HG02588 (cell line): Measurements from ENCODE around the gene NEK11.

Source experiments
- ATAC-seq: cut with Tn5 transposase; IDR thresholded peaks from one replicate; pipeline ENCODE4 v1.9.1; 2021; ENCODE audit warnings: mild to moderate bottlenecking, moderate library complexity; ENCODE audit not compliant: unreplicated experiment

NEK11 gene

DNA sequence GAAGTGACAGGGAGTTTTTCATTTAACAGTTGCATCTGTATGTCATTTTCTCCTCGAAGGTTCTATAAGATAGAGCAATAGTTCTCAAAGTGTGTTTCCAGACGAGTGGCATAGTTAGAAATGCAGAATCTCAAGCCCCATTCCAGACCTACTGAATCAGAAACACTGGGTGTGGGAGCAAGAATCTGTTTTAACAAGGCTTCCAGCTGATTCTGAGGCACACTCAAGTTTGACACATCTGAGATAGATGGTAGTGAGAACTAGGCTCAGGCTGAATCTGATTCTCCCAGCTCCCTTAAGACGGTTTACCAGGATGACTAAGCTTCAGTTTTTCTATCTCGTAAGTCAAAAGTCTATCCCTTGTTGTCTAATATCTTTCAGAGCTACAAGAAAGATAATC is 195.1 kb downstream of the NEK11 start:
- ATAC-seq = no peak

DNA sequence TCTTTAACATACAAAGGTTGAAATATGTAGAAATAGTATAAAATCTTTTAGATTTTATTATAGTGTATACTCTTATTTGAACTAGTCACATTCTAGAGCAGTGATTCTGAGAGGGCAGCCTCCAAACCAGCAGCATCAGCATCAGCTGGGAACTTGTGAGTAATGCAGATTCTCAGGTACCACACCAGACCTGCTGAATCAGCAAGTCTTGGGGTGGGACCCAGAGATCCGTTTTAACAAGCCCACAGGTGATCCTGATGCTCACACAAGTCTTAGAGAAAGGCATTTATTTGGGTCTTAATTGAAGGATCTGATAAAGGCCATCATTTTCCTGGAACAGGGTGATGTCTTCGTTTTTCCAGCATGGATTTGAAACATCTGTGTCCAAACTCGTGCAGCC is 195.9 kb downstream of the NEK11 start:
- no peak for ATAC-seq

DNA sequence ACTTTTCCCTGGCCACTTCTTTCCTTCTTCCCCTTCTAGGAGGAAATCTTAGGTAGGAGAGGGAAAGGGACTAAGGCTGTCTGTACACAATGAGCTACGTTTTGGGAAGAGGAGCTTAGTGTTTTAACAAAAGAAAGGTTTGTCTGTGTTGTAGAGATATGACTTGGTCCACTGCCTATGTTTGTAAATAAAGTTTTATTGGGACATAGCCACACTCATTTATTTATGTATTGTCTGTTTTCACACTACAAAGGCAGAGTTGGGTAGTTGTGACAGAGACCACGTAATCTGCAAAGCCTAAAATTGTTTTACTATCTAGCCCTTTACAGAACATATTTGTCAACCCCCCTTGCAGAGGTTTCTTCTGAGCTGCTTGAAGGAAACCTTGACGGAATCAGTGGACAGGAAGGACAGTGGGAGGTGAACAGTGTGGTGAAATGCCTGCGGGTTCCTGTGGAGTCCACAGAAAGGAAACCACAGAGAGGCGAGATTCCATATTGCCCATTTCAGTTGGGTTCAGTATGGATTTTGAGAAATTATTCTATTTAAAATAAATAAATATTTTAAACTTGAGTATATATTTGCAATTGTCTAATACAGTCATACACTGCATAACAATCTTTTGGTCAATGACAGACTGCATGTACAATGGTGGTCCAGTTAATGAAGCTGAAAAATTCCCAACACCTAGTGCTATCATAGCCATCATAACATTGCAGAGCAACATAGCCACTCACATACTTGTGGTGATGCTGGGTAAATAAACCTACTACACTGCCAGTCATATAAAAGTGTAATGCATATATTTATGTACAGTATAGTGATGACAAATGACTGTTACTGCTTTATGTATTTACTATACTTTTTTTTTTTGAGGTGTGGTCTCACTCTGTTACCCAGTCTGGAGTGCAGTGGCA is 197.0 kb downstream of the NEK11 start:
- ATAC-seq = no peak

DNA sequence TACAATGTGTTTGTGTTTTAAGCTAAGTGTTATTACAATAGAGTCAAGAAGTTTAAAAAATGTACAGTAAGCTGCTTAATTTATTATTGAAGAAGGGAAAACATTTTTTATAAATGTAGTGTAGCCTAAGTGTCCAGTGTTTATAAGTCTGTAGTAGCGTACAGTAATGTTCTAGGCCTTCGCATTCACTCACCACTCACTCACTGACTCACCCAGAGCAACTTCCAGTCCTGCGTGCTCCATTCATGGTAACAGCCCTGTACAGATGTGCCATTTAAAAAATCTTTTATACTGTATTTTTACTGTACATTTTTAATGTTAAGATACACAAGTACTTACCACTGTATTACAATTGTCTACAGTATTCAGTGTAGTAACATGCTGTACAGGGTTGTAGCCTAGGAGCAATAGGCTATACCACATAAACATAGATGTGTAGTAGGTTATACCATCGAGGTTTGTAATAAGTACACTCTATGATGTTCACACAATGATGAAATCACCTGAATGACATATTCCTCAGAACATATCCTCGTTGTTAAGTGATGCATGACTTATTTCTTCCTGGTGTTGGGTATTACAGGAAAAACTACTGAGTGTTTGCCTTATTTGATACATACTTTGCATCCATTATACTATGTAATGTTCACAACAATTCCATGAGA is 198.3 kb downstream of the NEK11 start:
- ATAC-seq = no peak

DNA sequence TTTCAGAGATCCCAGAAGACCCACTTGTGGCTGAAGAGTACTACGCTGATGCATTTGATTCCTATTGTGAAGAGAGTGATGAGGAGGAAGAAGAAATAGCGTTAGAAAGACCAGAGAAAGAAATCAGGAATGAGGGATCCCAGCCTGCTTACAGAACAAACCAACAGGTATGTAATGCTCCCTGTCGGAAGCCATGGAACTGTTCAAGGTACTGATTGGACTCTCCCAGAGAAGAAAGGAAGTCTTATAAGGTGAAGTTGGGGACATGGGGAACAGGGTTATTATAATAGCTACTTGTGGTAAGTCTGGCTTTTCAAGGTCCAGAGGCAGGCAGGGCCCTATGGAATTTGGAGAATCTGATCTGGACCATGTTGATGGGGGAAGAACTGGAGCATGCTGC is 201.8 kb downstream of the NEK11 start:
- no peak for ATAC-seq

DNA sequence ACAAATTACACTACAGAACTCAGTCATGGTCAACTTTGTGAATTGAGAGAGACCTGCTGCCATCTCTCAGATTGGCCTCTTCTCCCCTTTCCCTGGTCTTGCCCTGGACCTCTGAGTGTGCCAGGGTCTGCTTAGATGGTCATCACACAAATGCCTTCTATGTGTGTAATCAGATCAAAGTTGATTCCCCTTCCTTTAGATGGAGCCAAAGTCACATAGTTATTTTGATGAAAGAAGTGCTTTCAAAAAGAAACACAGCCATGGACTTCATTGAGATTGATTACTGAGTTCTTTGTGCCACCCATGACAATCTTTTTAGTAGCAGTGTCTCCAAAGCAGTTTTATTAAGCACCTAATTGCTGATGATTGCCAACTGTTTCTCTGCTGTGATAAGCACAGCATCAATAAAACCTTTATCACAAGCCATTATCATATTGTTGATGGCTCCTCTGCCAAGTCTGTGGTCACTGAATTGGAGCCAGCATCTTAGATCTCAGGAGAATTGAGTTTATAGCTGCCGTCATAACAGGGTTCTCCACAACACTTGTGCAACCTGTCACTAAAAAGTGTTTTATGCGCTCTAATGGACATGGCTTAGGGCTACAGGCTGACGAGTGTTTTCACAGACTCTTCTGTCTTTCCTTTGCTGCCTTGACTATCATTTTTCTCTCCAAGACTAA is 205.2 kb downstream of the NEK11 start:
- ATAC-seq = no peak

DNA sequence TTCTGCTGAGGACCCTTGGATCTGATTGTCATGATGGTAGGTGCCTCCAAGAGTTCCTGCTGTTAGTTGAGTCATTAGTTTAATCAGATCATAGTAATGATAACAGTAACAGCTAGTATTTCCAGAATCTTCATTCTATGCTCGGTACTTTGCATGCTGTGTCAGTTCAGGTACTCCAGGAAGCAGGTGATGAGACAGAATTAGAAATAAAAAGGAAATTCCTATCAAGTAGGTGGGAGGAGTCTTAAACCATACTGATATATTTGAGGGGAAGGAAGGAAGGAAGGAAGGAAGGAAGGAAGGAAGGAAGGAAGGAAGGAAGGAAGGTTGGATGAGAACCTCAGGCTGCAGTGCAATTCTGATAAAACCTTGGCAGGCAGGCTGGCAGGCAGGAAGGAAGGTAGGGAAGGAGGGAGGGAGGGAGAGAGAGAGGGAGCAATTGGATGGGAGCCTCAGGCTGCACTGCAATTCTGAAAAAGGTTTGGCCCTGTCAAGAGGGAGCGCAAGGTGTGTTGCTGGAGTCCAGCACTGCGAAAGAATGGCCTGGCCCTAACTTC is 206.1 kb downstream of the NEK11 start:
- no peak for ATAC-seq

DNA sequence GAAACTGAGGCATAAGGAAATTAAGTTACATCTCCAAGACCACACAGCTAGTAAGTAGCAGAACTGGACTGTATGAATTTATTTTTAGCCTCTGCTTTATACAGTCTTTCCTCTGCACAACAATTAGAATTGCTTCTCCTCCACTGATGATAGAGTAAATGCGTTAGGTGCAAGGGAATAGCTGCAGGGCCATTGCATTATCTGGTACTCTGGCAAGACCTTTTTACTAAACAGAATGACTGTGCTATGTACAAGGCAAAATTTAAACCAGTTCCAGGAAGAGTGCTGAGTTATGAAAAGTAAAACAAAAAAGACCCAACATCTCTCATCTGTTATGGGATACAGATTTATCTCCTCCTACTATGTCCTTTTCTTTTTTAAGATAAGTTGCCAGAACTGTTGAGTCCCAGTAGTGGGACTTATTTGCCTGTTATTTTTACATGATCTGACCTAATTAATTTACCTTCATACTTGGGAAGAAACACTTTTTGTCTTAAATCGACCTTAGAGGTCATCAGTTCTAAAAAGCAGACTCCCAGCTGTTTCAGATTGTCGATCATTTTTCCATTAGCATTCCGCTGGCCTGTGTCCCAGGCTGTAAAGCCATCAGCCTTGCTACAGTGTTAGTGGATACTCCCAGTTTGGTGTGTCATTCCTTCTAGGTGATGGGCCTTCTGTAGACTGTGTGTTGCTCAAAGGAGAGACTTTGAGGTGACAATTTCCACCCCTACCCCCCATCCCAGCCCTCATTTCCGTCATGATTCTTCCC is 207.4 kb downstream of the NEK11 start:
- ATAC-seq = no peak

DNA sequence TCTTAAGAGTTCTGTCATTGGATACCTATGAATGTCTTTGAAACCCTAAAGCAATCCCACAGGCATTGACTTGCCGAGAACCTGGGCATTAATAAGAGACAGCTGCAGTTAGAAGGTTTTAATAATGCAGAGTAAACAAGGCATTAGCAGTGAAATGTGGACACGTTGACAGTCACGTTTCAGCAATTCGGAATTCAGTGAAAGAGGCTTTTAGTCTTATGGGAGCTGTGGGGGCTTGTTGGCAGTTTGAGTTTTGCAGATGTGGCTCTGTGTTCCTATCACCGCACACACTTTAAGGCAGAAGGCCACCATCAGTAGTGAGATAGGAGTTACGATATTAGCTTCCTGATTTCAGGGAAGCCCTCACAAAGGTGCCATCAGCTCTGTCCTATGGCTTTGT is 209.7 kb downstream of the NEK11 start:
- no peak for ATAC-seq

DNA sequence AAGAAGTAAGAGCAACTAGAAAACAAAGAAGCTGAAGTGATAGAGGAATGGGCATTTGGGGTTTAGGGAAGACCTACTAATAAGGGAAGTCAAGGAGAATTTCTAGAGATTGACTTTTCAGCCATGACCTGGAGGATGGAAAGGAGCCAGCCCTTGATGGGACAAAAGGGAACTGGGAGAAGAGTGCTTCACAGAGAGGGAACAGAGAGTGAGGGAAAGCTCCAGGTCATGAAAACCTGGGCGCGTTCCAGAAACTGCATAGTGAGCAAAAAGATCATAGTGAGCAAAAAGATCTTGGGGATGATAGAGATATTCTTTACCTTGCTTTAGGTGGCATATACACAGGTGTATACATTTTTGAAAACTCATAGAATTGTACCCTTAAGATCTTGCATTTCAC is 211.8 kb downstream of the NEK11 start:
- ATAC-seq = no peak

DNA sequence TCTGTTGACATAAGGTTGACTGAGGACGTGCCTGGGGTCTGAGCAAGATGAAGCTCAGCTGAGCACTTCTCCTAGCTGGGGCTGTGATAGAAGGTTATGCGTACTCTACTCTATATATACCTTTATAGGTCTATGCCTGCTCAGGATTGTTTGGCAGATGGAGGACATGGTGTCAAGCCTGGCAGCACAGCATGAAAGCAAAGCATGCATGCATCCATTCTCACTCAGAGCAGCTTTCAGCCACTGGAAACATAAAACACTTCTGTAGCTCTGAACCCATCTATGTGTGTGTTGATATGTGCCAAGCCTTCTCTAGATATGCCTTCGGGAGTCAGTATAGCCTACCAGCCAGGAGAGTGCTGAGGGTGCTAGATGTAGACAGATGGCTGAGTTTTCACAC is 212.6 kb downstream of the NEK11 start:
- ATAC-seq = no peak

DNA sequence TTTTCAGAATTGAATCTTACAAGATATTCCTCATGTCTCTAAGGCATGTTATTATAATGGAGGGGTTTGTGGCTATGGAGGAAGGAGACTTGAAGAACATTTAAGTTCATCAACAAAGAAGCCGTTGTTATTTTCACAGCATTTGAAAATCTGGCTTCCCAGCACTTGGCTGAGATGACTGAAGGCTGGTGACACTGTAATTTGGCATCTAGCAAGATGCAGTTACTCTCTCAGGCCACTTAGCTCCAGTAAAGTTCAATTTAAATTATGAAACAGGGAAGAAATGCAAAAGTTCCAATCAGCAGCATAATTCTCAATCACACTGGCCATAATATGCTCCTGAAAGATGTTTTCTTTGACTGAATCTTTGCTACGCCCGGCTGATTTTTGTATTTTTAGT is 215.5 kb downstream of the NEK11 start:
- no peak for ATAC-seq

DNA sequence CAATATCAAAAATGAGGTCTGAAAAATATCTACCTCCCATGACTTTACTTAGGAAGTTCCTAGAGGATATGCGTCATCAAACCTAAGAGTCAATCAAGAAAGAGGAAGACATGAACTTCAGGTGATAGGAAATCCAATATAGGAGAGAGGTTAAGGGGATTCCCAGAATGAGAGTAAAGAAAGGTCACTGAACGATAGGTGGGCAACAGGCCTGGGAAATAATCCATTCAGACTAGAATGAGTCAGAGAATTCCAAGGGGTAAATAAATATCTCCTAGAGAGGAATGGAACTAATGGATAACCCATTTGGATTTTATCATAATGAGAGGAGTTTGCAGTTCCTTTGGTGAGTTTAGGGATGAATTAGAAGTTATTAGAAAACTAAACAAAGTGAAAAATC is 223.8 kb downstream of the NEK11 start:
- ATAC-seq = no peak

DNA sequence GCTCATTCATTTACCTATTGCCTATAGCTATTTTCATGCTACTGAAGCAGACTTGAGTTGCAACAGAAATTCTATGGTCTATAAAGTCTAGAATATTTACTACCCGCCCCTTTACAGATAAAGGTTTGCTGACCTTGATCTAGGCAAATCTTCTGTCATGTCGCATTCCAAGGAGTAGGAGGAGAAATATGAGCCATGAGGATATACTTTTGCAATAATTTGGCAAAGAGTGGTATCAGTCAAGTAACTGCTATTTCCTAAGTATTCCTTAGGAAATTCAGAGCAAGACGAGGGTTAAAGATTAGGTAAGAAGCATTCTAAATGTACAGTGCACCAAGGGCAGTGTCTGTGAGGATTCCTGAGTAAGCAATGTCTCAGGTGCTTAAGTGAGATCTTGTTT is 233.8 kb downstream of the NEK11 start:
- no peak for ATAC-seq

DNA sequence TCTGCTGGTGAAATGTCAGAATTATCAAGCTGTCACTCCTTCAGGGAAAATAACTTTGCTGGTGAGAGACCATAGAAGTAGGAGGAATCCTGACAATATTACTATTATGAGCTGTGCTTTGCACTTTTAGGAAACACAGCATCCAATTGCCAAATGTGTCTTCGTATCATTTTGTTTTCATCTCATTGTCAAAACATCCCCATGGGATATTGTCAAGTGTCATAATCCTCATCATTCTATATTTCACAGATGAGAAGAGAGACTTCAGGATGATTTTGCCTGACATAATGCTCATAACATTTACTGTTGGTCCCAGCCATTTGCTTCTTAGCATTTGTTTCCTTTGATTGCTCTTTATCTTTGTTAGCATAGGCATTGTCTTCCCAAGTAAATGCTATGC is 234.4 kb downstream of the NEK11 start:
- ATAC-seq = no peak

DNA sequence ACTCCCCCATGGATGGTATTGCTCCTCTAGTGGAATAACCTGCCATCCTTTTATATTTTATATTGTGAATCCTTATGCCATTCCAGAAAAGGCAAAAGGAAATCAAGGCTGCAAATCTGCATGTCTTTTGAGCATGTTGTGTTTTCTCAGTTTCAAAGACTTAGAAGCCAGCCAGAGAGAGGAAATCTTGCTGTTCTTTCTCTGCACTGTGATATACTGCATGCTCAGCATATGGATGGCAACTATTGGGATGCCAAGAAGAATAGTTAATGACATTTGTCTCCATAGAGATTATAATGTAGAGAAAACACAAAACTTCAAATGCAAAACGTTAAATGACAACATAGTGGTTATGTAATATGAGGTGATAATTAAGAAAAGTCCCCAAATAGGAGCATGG is 248.9 kb downstream of the NEK11 start:
- ATAC-seq = no peak

DNA sequence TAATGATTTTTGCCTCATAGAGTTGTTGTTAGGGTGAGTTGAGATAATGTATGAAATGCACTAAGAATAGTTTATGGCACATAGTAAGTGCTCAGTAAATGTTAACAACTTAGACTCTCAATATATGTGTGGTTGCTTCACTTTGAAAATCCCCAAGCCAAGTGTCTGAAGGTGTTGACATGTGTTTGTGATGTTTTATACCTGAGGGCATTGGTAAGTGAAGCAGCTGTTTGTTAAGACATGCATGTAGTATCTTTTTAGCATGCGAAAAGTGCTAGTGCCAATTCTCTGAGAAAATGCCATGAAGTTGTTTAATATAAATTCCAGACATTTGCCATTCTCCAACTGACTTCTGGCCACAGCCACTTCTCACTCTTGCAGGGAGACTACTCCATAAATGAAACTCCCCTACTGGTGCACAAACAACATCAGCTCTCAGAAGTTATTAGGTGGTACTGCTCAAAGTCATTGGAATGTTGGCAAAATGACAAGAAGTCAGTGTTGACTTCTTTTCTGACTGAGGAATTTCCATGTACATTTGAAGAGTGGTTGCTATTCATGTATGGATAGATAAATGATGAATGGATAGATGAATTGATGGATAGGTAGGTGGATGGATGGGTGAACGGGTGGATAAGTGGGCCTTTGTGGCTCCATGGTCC is 251.3 kb downstream of the NEK11 start:
- no peak for ATAC-seq

DNA sequence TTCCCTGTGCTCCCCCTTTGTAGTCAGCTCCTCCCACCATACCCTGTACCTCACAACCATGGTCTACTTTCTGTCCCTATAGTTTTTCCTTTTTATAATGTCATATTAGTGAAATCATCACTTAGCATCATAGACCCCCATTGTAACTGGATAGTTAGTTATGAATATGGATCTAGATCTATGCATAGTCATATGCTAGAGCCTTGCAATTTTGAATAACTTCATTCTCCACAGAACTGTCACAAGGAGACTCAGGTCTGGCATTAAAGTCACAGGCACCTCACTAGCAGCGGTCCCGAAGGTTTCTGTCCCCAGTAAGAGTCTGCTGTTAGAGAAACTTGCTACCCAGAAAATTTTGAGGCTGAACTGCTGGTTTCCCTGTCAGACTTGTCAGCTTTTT is 252.9 kb downstream of the NEK11 start:
- ATAC-seq = no peak

DNA sequence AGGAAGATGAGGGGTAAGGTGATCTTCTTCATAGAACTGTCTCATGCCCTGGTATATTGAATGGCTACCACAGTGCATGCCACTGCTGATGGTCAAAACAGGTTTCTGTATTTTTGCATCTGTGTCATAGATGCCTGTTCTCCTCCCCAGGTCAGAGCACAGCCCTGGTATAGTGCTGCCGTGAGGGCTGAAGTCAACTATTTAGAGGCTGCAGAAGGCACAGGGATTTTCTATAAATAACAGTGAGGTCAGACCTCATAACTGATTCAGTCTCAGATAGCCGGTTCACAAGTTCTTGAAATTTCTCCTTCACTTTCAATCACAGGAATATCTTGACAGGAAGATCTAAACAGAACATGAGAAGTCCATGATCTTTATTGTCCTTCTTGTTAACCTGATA is 255.7 kb downstream of the NEK11 start:
- no peak for ATAC-seq

DNA sequence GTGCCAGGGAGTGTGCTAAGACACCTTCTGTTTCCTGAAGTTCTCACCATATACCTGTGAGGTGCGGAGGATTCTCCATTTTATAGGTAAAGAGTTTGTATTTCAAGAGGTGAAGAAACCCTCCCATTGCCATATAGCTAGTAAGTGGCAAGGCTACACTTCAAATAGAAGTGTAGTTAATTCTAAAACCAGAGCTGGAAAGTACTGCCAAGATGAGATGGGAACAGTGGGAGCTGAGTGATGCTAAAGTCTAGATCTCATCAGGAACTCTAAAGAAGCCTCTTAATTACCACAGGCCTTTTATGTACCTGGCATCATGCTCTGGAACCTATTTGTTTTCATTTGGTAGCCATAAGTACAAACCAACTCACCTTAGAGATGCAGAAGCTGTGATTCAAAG is 256.3 kb downstream of the NEK11 start:
- ATAC-seq = no peak
